GM23338 (cell line): ENCODE data around the gene GAR1. TPM values are rescaled to one million over a fixed set of nuclear protein-coding genes. Genes with fewer than 3 reads are reported as not detected.

Source experiments
- ATAC-seq: fragments of 200-7000 bp; cut with Tn5 transposase; 3 replicates; pipeline ENCODE4 v1.9.1; 2020
- DNase-seq: peaks from one replicate; pipeline ENCODE4 v3.0.0-alpha.2; 2015; ENCODE audit warnings: low spot score
- H2AFZ ChIP-seq: fragments of 200-600 bp; sonication (generic); 2 replicates; pipeline ENCODE4 v1.8.0; 2016; ENCODE audit warnings: antibody characterized with exemption, mild to moderate bottlenecking, moderate library complexity
- H3F3A ChIP-seq: fragments of 200-600 bp; sonication (generic); replicated peaks from 2 replicates; pipeline ENCODE4 v1.8.0; 2017; ENCODE audit warnings: antibody characterized with exemption, mixed run types, low read depth
- H3K27ac ChIP-seq: fragments of 200-600 bp; sonication (generic); 2 replicates; pipeline ENCODE4 v1.6.1; 2016; ENCODE audit warnings: low read depth
- H3K27me3 ChIP-seq: fragments of 200-600 bp; sonication (generic); 2 replicates; pipeline ENCODE4 v1.8.0; 2016; ENCODE audit warnings: mild to moderate bottlenecking, mixed run types, moderate library complexity; ENCODE audit not compliant: insufficient read depth
- H3K36me3 ChIP-seq: fragments of 200-600 bp; sonication (generic); 2 replicates; pipeline ENCODE4 v1.8.0; 2016; ENCODE audit warnings: mild to moderate bottlenecking; ENCODE audit not compliant: insufficient read depth
- H3K4me1 ChIP-seq: fragments of 200-600 bp; sonication (generic); 2 replicates; pipeline ENCODE4 v1.8.0; 2016; ENCODE audit warnings: mild to moderate bottlenecking, moderate library complexity; ENCODE audit not compliant: insufficient read depth
- H3K4me2 ChIP-seq: fragments of 200-600 bp; sonication (generic); 2 replicates; pipeline ENCODE4 v1.7.1; 2017; ENCODE audit warnings: mixed run types
- H3K4me3 ChIP-seq: fragments of 200-600 bp; sonication (generic); 2 replicates; pipeline ENCODE4 v1.6.1; 2016; ENCODE audit warnings: mixed run types
- H3K79me2 ChIP-seq: fragments of 200-600 bp; sonication (generic); replicated peaks from 2 replicates; pipeline ENCODE4 v1.8.0; 2017; ENCODE audit warnings: mild to moderate bottlenecking; ENCODE audit not compliant: insufficient read depth
- H3K9me2 ChIP-seq: fragments of 200-600 bp; sonication (generic); 2 replicates; pipeline ENCODE4 v1.8.0; 2017; ENCODE audit not compliant: insufficient read depth
- H4K20me1 ChIP-seq: fragments of 200-600 bp; sonication (generic); replicated peaks from 2 replicates; pipeline ENCODE4 v1.8.0; 2017; ENCODE audit warnings: mild to moderate bottlenecking; ENCODE audit not compliant: insufficient read depth
- H3K27ac Mint-ChIP-seq: 2 replicates; pipeline ENCODE4 v1.8.0; 2020; ENCODE audit warnings: inconsistent platforms, mild to moderate bottlenecking, moderate library complexity, mixed read lengths
- H3K27me3 Mint-ChIP-seq: 3 replicates; pipeline ENCODE4 v1.8.0; 2022; ENCODE audit warnings: low read depth, mild to moderate bottlenecking, moderate library complexity, mixed read lengths, inconsistent platforms; ENCODE audit not compliant: insufficient read depth, poor library complexity
- H3K36me3 Mint-ChIP-seq: 3 replicates; pipeline ENCODE4 v1.8.0; 2021; ENCODE audit warnings: low read depth, mild to moderate bottlenecking, inconsistent platforms, moderate library complexity, mixed read lengths
- H3K4me1 Mint-ChIP-seq: 3 replicates; pipeline ENCODE4 v1.8.0; 2020; ENCODE audit warnings: mild to moderate bottlenecking, inconsistent platforms, mixed read lengths
- H3K4me3 Mint-ChIP-seq: 3 replicates; pipeline ENCODE4 v1.8.0; 2021; ENCODE audit warnings: moderate library complexity, mild to moderate bottlenecking, inconsistent platforms, mixed read lengths
- H3K9me3 Mint-ChIP-seq: 3 replicates; pipeline ENCODE4 v1.8.0; 2020; ENCODE audit warnings: moderate library complexity, mild to moderate bottlenecking, inconsistent platforms, mixed read lengths
- CREB1 ChIP-seq: fragments of 250-450 bp; sonication (Bioruptor Pico); IDR thresholded peaks from 2 replicates; pipeline ENCODE4 v1.5.0; 2020; ENCODE audit warnings: low read depth, mild to moderate bottlenecking, moderate library complexity
- CTCF ChIP-seq, 2 experiments: fragments of 200-600 bp in 1 of 2; sonication (generic) in 1 of 2; conservative IDR thresholded peaks; 2 replicates each; pipeline versions ENCODE4 v1.5.1 to v1.6.1; 2016 to 2017; ENCODE audit warnings: antibody characterized with exemption in 2 of 2, low read depth in 2 of 2, mild to moderate bottlenecking in 2 of 2, moderate library complexity in 1 of 2
- ETS1 ChIP-seq: IDR thresholded peaks from 2 replicates; pipeline ENCODE4 v1.6.1; 2016; ENCODE audit warnings: antibody characterized with exemption
- EZH2 ChIP-seq: fragments of 200-600 bp; sonication (generic); IDR thresholded peaks from one replicate; pipeline ENCODE4 v1.8.0; 2017; ENCODE audit warnings: antibody characterized with exemption, mild to moderate bottlenecking, low read depth; ENCODE audit not compliant: unreplicated experiment
- EZH2phosphoT487 ChIP-seq: fragments of 200-600 bp; sonication (generic); IDR thresholded peaks from one replicate; pipeline ENCODE4 v1.8.1; 2018; ENCODE audit warnings: antibody characterized with exemption; ENCODE audit not compliant: unreplicated experiment
- JUNB ChIP-seq: IDR thresholded peaks from one replicate; pipeline ENCODE4 v1.6.1; 2016; ENCODE audit warnings: antibody characterized with exemption; ENCODE audit not compliant: unreplicated experiment
- NANOG ChIP-seq: IDR thresholded peaks from 2 replicates; pipeline ENCODE4 v1.6.1; 2016; ENCODE audit warnings: antibody characterized with exemption, borderline replicate concordance
- POLR2AphosphoS5 ChIP-seq: IDR thresholded peaks from 2 replicates; pipeline ENCODE4 v1.6.1; 2016; ENCODE audit warnings: antibody characterized with exemption, low read depth
- REST ChIP-seq: IDR thresholded peaks from one replicate; pipeline ENCODE4 v1.6.1; 2018; ENCODE audit warnings: antibody characterized with exemption; ENCODE audit not compliant: unreplicated experiment
- STAT1 ChIP-seq: IDR thresholded peaks from one replicate; pipeline ENCODE4 v1.6.1; 2016; ENCODE audit warnings: antibody characterized with exemption; ENCODE audit not compliant: unreplicated experiment
- ZNF114 ChIP-seq: fragments of 250-450 bp; sonication (Bioruptor Pico); IDR thresholded peaks from 2 replicates; pipeline ENCODE4 v1.5.0; 2020; ENCODE audit warnings: mild to moderate bottlenecking, moderate library complexity
- ZNF331 ChIP-seq: fragments of 250-450 bp; sonication (Bioruptor Pico); IDR thresholded peaks from 2 replicates; pipeline ENCODE4 v1.5.0; 2020; ENCODE audit warnings: low read depth, mild to moderate bottlenecking, moderate library complexity
- polyA plus RNA-seq: library from polyadenylated mRNA; unstranded; fragments of >200 nt; fragmentation: Nextera tagmentation; extraction: Ambion mirVana; gene quantifications from 2 replicates; pipeline ENCODE4 v1.2.1, GENCODE V29; 2016
- total RNA-seq: library from RNA; depleted of rRNA; stranded (reverse); fragments of >200 nt; shearing (Covaris generic); gene quantifications from 2 replicates; pipeline ENCODE4 v1.2.3, GENCODE V29; 2014

The GAR1 gene
- total and polyA plus RNA-seq, 2 experiments from 2014 or later, result 13.8 to 98.7 TPM

- TF ChIP-seq EZH2 (no peak), STAT1 (no peak), NANOG (no peak), JUNB (no peak), CTCF (conservative IDR thresholded peaks at IDR 0.05; ENCODE audit: low read depth in 2 of 2) (no peak; a peak in 1 of 4 replicates), CREB1 (CRISPR knock-in tag) (no peak), REST (no peak), ZNF114 (no peak), ZNF331 (CRISPR knock-in tag) (no peak), EZH2phosphoT487 (no peak), ETS1 (no peak), POLR2AphosphoS5 (no peak)
Observed at GRCh38 chr4:109864134-109864533, 48.6 kb downstream of the GAR1 start (continued).

- H3K27me3 Mint-ChIP-seq, result peaks cover 2% of the 10 kb centered on the region
- Histone ChIP-seq H3K4me1 (no peaks in the 10 kb centered on the region), H3K79me2 (no peaks in the 10 kb centered on the region), H3K9me2 (peaks cover 4% of the 10 kb centered on the region; the same call in 1 of the 2 replicates), H4K20me1 (no peaks in the 10 kb centered on the region), H3K4me3 (no peak overlapping the region), H3K4me2 (no peak overlapping the region), H3F3A (no peaks in the 10 kb centered on the region), H2AFZ (no peak overlapping the region), H3K27me3 (no peaks in the 10 kb centered on the region), H3K36me3 (no peaks in the 10 kb centered on the region), H3K27ac (no peak overlapping the region)
- DNase-seq (no peak), ATAC-seq (no peak)
- no peaks in the 10 kb centered on the region for H3K36me3 Mint-ChIP-seq
- no peaks in the 10 kb centered on the region; the same call in 2 of the 3 replicates for H3K9me3 Mint-ChIP-seq
- H3K4me1 Mint-ChIP-seq, result peaks cover 5% of the 10 kb centered on the region; the same call in 2 of the 3 replicates
- no peak overlapping the region for H3K27ac Mint-ChIP-seq
- H3K4me3 Mint-ChIP-seq, result no peak overlapping the region
- TF ChIP-seq REST (no peak), ETS1 (no peak), ZNF114 (no peak), POLR2AphosphoS5 (no peak), CTCF (conservative IDR thresholded peaks at IDR 0.05; ENCODE audit: low read depth in 2 of 2) (no peak)
Observed at GRCh38 chr4:109870061-109870460, 54.5 kb downstream of the GAR1 start.
